ENCODE data around the gene HDAC2.

HDAC2 gene

GRCh38 chr6:113907102-113907815 lies 63.7 kb downstream of the HDAC2 start:
- DNase-seq = no peak

GRCh38 chr6:113903666-113904330 lies 67.2 kb downstream of the HDAC2 start:
- DNase-seq = no peak

- DNase-seq = no peak
Measured at GRCh38 chr6:113901482-113901881, 69.5 kb downstream of the HDAC2 start.

GRCh38 chr6:113894712-113895674 lies 76.0 kb downstream of the HDAC2 start:
- no peak for DNase-seq

GRCh38 chr6:113893866-113894265 lies 77.1 kb downstream of the HDAC2 start:
- DNase-seq = no peak

- DNase-seq = no peak
Measured at GRCh38 chr6:113893451-113893850, 77.5 kb downstream of the HDAC2 start.

- no peak for DNase-seq
Measured at GRCh38 chr6:113888956-113889630, 81.9 kb downstream of the HDAC2 start.

- DNase-seq = no peak
Measured at GRCh38 chr6:113888493-113888892, 82.5 kb downstream of the HDAC2 start.

GRCh38 chr6:113886512-113886911 lies 84.4 kb downstream of the HDAC2 start:
- no peak for DNase-seq

- no peak for DNase-seq
Measured at GRCh38 chr6:113884011-113884410, 86.9 kb downstream of the HDAC2 start.

All from NCI-H526 (cell line).